ENCODE results near the gene NEURL1B. TPM values are rescaled to one million over a fixed set of nuclear protein-coding genes. Genes with fewer than 3 reads are reported as not detected.

Gene NEURL1B
- total and polyA plus RNA-seq, 4 experiments from 2014 or later = 0.02 to 0.20 (median 0.08) TPM; not detected in 1

- Mint-ChIP-seq H3K9me3 (no peaks in the 10 kb centered on the region), H3K36me3 (no peaks in the 10 kb centered on the region), H3K27ac (peak overlapping the region in 6 of 7 donors; percentile 1 to 87 (median 72)), H3K4me1 (peaks cover 1 to 20% (median 9%) of the 10 kb centered on the region in 4 donors), H3K4me3 (peak overlapping the region in 2 of 8 donors; percentile 8 to 21), H3K27me3 (no peaks in the 10 kb centered on the region)
- POLR2A ChIA-PET (ENCODE audit: partially characterized antibody) = interaction anchor here (1.6 kb wide), 1 partner anchor 8 kb away, joined by 5 read pairs; no protein-coding TSS in a partner anchor
- CTCF ChIA-PET (ENCODE audit: partially characterized antibody) = interaction anchor here (8.5 kb wide), 1 partner anchor 9 kb away, joined by 58 read pairs; no protein-coding TSS in a partner anchor
- Histone ChIP-seq H3K27ac (ENCODE audit: low read depth, low read length) (no peak overlapping the region), H3K36me3 (ENCODE audit: insufficient read depth, low read length) (no peaks in the 10 kb centered on the region), H3K27me3 (ENCODE audit: insufficient read depth, low read length) (no peaks in the 10 kb centered on the region), H3K9me3 (ENCODE audit: control insufficient read depth in 1 of 2, low read length in 2 of 2) (no peaks in the 10 kb centered on the region), H3K4me3 (ENCODE audit: low read length in 2 of 2) (no peak overlapping the region), H3K4me1 (ENCODE audit: insufficient read depth, low read length) (peaks cover 11% of the 10 kb centered on the region)
- intact Hi-C loops (cut with micrococcal nuclease) = no loop called here
- DNase-seq = peak in 2 of 5 donors; percentile 26 to 28
Measured at GRCh38 chr5:172688349-172689217, 47.5 kb downstream of the NEURL1B start.

GRCh38 chr5:172689218-172689572 lies 48.1 kb downstream of the NEURL1B start:
- intact Hi-C loops (cut with micrococcal nuclease) = no loop called here
- Histone ChIP-seq H3K27ac (ENCODE audit: low read depth, low read length) (no peak overlapping the region), H3K4me1 (ENCODE audit: insufficient read depth, low read length) (peaks cover 11% of the 10 kb centered on the region), H3K27me3 (ENCODE audit: insufficient read depth, low read length) (no peaks in the 10 kb centered on the region), H3K4me3 (ENCODE audit: low read length in 2 of 2) (no peak overlapping the region), H3K9me3 (ENCODE audit: control insufficient read depth in 1 of 2, low read length in 2 of 2) (no peaks in the 10 kb centered on the region), H3K36me3 (ENCODE audit: insufficient read depth, low read length) (no peaks in the 10 kb centered on the region)
- no peak for DNase-seq
- CTCF ChIA-PET (ENCODE audit: partially characterized antibody) = interaction anchor here (8.5 kb wide), 1 partner anchor 8 kb away, joined by 58 read pairs; no protein-coding TSS in a partner anchor
- no peaks in the 10 kb centered on the region for H3K36me3 Mint-ChIP-seq
- H3K9me3 Mint-ChIP-seq = no peaks in the 10 kb centered on the region
- H3K4me3 Mint-ChIP-seq = peak overlapping the region in 1 of 8 donors; percentile 21
- POLR2A ChIA-PET (ENCODE audit: partially characterized antibody) = interaction anchor here (1.6 kb wide), 1 partner anchor 8 kb away, joined by 5 read pairs; no protein-coding TSS in a partner anchor
- no peaks in the 10 kb centered on the region for H3K27me3 Mint-ChIP-seq
- peak overlapping the region in 2 of 7 donors; percentile 13 to 15 for H3K27ac Mint-ChIP-seq
- H3K4me1 Mint-ChIP-seq = peaks cover 1 to 18% (median 8%) of the 10 kb centered on the region in 4 donors

DNA sequence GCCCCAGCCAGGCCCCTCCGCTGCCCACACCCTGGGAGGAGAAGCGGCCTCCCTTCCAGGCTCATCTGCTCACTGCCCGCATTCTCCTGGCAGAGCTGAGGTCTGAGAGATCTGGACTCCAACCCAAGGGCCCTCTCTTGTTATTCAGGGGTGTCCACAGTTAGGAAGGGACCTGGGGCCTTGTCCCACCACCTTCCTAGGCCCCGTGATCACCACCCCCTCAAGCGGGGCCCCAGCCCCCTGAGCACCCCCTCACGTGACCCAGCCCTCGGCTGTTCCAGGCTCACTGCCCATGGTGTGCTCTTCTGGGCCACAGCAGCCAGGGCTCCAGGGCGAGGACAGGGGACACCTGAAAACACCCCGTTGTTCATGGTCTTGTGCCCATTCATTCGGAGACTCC lies 48.7 kb downstream of the NEURL1B start:
- Mint-ChIP-seq H3K36me3 (no peaks in the 10 kb centered on the region), H3K9me3 (no peaks in the 10 kb centered on the region), H3K27ac (no peak overlapping the region), H3K4me1 (peaks cover 1 to 14% (median 5%) of the 10 kb centered on the region in 4 donors), H3K4me3 (no peak overlapping the region), H3K27me3 (no peaks in the 10 kb centered on the region)
- DNase-seq = no peak
- no peaks in the 10 kb centered on the region for H3K36me3 ChIP-seq (ENCODE audit: insufficient read depth, low read length)
- peaks cover 11% of the 10 kb centered on the region for H3K4me1 ChIP-seq (ENCODE audit: insufficient read depth, low read length)
- intact Hi-C loops (cut with micrococcal nuclease) = loop anchor here (10.0 kb wide), 1 partner anchor 395 kb away; no protein-coding TSS in a partner anchor
- H3K27ac ChIP-seq (ENCODE audit: low read depth, low read length) = no peak overlapping the region
- H3K4me3 ChIP-seq (ENCODE audit: low read length in 2 of 2) = no peak overlapping the region
- no peaks in the 10 kb centered on the region for H3K9me3 ChIP-seq (ENCODE audit: control insufficient read depth in 1 of 2, low read length in 2 of 2)
- no peaks in the 10 kb centered on the region for H3K27me3 ChIP-seq (ENCODE audit: insufficient read depth, low read length)
- ChIA-PET POLR2A (ENCODE audit: partially characterized antibody) (no interaction called here), CTCF (ENCODE audit: partially characterized antibody) (interaction anchor here (8.5 kb wide), 1 partner anchor 7 kb away, joined by 58 read pairs; no protein-coding TSS in a partner anchor)

- H3K9me3 ChIP-seq (ENCODE audit: control insufficient read depth in 1 of 2, low read length in 2 of 2) = no peaks in the 10 kb centered on the region
- intact Hi-C loops (cut with micrococcal nuclease) = loop anchor here (10.0 kb wide), 1 partner anchor 396 kb away; no protein-coding TSS in a partner anchor
- Mint-ChIP-seq H3K4me1 (peaks cover 1 to 14% (median 5%) of the 10 kb centered on the region in 4 donors), H3K9me3 (no peaks in the 10 kb centered on the region), H3K27me3 (no peaks in the 10 kb centered on the region), H3K27ac (peak overlapping the region in 2 of 7 donors; percentile 51 to 74), H3K36me3 (no peaks in the 10 kb centered on the region), H3K4me3 (no peak overlapping the region)
- H3K4me3 ChIP-seq (ENCODE audit: low read length in 2 of 2) = no peak overlapping the region
- POLR2A ChIA-PET (ENCODE audit: partially characterized antibody) = no interaction called here
- peaks cover 11% of the 10 kb centered on the region for H3K4me1 ChIP-seq (ENCODE audit: insufficient read depth, low read length)
- CTCF ChIA-PET (ENCODE audit: partially characterized antibody) = no interaction called here
- H3K27me3 ChIP-seq (ENCODE audit: insufficient read depth, low read length) = no peaks in the 10 kb centered on the region
- no peak overlapping the region for H3K27ac ChIP-seq (ENCODE audit: low read depth, low read length)
- no peak for DNase-seq
- H3K36me3 ChIP-seq (ENCODE audit: insufficient read depth, low read length) = no peaks in the 10 kb centered on the region
Measured at GRCh38 chr5:172690258-172691075, 49.4 kb downstream of the NEURL1B start.

- Mint-ChIP-seq H3K4me1 (peaks cover 2 to 17% (median 7%) of the 10 kb centered on the region in 4 donors), H3K4me3 (no peak overlapping the region), H3K36me3 (no peaks in the 10 kb centered on the region), H3K27me3 (no peaks in the 10 kb centered on the region), H3K9me3 (no peaks in the 10 kb centered on the region), H3K27ac (no peak overlapping the region)
- no peaks in the 10 kb centered on the region for H3K9me3 ChIP-seq (ENCODE audit: control insufficient read depth in 1 of 2, low read length in 2 of 2)
- CTCF ChIA-PET (ENCODE audit: partially characterized antibody) = interaction anchor here (1.7 kb wide), 1 partner anchor 240 kb away, joined by 3 read pairs; no protein-coding TSS in a partner anchor
- no peak for DNase-seq
- POLR2A ChIA-PET (ENCODE audit: partially characterized antibody) = no interaction called here
- no peaks in the 10 kb centered on the region for H3K36me3 ChIP-seq (ENCODE audit: insufficient read depth, low read length)
- intact Hi-C loops (cut with micrococcal nuclease) = loop anchor here (10.0 kb wide), 1 partner anchor 397 kb away; no protein-coding TSS in a partner anchor
- H3K4me3 ChIP-seq (ENCODE audit: low read length in 2 of 2) = no peak overlapping the region
- no peak overlapping the region for H3K27ac ChIP-seq (ENCODE audit: low read depth, low read length)
- no peaks in the 10 kb centered on the region for H3K27me3 ChIP-seq (ENCODE audit: insufficient read depth, low read length)
- peaks cover 19% of the 10 kb centered on the region for H3K4me1 ChIP-seq (ENCODE audit: insufficient read depth, low read length)
Measured at GRCh38 chr5:172691886-172692285, 50.8 kb downstream of the NEURL1B start.

DNA sequence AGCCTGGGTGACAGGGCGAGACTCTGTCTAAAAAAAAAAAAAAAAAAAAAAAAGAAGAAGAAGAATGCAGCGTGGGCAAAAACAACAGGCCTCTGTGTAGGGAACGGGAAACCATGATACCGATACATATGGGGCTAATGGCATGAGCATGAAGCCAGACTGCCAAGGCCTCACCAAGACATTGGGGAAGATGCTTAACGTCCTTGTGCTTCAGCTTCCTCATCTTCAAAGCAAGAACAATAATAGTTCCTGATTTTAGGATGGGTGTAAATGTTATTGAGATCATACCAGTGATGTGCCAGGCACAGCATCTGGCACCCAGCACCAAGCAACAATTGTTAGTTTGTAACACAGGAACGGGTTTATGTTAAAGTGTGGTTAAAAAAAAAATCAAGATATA lies 51.4 kb downstream of the NEURL1B start:
- H3K4me1 Mint-ChIP-seq = peaks cover 6 to 23% (median 12%) of the 10 kb centered on the region in 4 donors
- intact Hi-C loops (cut with micrococcal nuclease) = loop anchor here (10.0 kb wide), 1 partner anchor 398 kb away; no protein-coding TSS in a partner anchor
- peaks cover 0 to 2% of the 10 kb centered on the region in 2 donors for H3K36me3 Mint-ChIP-seq
- H3K9me3 Mint-ChIP-seq = no peaks in the 10 kb centered on the region
- H3K4me3 Mint-ChIP-seq = no peak overlapping the region
- no peak for DNase-seq
- no peak overlapping the region for H3K27ac ChIP-seq (ENCODE audit: low read depth, low read length)
- H3K27me3 Mint-ChIP-seq = peaks cover 0 to under 1% of the 10 kb centered on the region in 2 donors
- ChIA-PET CTCF (ENCODE audit: partially characterized antibody) (interaction anchor here (1.7 kb wide), 1 partner anchor 241 kb away, joined by 3 read pairs; no protein-coding TSS in a partner anchor), POLR2A (ENCODE audit: partially characterized antibody) (no interaction called here)
- peaks cover 23% of the 10 kb centered on the region for H3K4me1 ChIP-seq (ENCODE audit: insufficient read depth, low read length)
- no peaks in the 10 kb centered on the region for H3K36me3 ChIP-seq (ENCODE audit: insufficient read depth, low read length)
- no peak overlapping the region for H3K27ac Mint-ChIP-seq
- H3K4me3 ChIP-seq (ENCODE audit: low read length in 2 of 2) = no peak overlapping the region
- no peaks in the 10 kb centered on the region for H3K9me3 ChIP-seq (ENCODE audit: control insufficient read depth in 1 of 2, low read length in 2 of 2)
- H3K27me3 ChIP-seq (ENCODE audit: insufficient read depth, low read length) = no peaks in the 10 kb centered on the region

All from CD4-positive, alpha-beta memory T cell (primary cell).